A549 treated with RU486 at 1 μM for 4 hours (cell line): ENCODE data around the gene DACT3. TPM values are rescaled to one million over a fixed set of nuclear protein-coding genes. Genes with fewer than 3 reads are reported as not detected.

Source experiments
- total RNA-seq: library from RNA; stranded (reverse); fragments of 200-300 nt; extraction: Qiagen RNA extraction; gene quantifications from 5 replicates; pipeline ENCODE4 v1.2.3, GENCODE V29; 2022; ENCODE audit warnings: low read depth

The DACT3 gene, protein sequence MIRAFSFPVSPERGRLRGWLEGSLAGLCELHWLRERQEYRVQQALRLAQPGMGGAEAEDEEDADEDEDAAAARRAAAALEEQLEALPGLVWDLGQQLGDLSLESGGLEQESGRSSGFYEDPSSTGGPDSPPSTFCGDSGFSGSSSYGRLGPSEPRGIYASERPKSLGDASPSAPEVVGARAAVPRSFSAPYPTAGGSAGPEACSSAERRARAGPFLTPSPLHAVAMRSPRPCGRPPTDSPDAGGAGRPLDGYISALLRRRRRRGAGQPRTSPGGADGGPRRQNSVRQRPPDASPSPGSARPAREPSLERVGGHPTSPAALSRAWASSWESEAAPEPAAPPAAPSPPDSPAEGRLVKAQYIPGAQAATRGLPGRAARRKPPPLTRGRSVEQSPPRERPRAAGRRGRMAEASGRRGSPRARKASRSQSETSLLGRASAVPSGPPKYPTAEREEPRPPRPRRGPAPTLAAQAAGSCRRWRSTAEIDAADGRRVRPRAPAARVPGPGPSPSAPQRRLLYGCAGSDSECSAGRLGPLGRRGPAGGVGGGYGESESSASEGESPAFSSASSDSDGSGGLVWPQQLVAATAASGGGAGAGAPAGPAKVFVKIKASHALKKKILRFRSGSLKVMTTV
- 0.22 to 0.37 TPM (median 0.25 TPM) in 5 replicates for total RNA-seq

DNA sequence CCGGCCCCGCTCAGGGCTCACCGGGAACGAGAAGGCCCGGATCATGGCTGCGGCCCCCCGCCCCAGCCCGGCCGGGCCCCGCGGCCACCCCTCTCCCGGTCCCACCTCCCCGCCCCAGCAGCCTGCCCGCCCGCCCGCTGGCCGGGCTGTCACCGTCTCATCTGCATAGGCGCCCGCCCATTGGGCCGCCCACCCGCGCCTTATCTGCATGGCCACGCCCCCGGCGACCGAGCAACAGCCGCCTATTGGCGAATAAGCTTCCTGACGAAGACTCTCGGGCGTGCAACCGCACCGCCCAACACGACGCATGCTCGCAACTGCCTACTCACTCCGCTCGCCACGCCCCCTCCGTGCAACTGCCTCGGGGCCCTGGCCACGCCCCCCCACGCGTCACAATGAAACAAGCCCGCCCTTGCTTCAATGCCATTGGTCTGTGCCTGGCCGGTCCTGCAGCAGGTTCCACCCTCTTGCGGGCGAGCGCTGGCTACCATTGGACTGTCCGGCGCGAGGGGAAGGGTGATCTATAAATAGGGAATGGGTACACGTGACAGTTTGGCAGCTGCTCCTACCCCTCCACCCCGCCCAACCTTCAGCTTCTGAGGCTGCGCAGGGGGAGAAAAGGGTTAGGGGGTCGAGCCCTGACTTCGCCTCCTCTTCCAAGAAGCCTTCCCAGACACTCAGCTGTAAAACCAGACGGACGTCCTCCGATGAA is at the start of gene DACT3:
TSS of gene DACT3 (minus strand) at position 163 of the 712 bp plus-strand sequence. CDS start at position 45, 118 bp downstream.

DNA sequence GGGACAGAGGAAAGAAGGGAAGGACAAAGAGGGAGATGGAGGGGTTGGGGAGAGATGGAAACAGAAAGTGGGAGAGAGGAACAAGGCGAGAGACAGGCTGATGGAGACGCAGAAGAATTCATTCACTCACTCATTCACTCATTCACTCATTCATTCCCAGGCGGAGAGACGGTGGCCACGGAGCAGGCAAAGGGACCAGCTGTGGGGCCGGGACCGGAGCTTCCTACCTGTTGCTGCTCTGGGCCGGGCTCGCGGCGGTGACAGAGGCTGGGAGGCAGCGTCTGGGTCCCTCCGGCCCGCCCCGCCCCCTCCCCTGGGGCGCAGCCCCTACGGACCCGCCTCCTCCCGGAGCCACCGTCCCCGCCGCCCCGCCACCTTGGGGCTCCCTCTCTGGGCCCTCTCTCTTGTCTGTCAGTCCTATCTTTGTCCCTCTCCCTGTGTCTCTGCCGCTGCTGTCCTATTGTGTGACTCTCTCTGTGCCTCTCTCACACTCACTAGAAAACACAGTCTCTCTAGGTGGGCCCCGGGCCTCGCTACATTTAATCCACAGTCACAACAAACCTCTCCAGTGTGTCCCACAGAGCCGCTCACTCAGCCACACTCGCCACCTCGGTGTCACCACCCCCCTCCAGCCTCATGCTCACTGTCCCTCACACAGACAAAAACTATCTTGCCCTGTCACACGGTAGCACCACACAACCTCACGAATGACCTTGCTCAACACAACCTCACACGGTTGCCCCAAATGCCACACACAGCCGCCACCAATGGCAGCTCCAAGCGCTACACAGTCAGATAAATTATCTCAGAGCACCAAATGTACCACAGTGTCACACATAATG is 24.8 kb downstream of the DACT3 start, which contains the start of gene GNG8:
TSS of gene GNG8 (minus strand) at position 283 of the 842 bp plus-strand sequence. CDS start 1,520 bp downstream, outside the sequence.

DNA sequence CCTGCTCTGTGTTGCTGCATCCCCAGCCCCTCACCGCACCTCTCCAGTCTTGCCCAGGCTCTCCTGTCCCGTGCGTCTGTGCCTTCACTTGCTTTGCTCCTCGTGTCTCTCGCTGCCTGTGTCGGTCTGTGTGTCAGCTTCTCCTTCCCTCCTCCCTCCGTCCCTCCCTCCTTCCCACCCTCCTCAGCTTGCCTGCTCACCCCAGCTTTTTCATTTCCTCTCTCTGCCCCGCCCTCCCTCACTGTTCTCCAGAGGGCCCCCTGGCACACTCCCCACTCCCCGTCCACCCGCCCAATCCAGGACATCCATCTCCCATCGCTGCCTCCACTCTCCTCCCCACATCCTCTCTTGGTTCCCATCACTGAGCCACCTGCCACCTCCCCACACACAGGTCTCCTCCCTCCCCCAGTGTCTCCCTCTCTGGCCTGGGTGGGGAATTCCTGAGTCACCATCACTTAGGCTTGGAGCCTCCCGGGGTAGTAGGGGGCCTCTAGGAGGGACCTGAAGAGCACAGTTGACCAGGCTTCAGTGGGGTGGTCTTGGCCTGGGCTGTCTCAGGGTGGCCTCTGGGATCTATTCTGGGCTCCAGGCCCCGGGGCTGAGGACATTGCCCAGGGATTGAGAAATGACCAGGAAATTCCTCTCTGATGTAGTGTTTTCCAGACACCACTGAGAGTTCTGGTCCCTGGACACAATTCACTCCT is 35.9 kb downstream of the DACT3 start, which contains the start of gene PTGIR:
TSS of gene PTGIR (minus strand) at position 132 of the 704 bp plus-strand sequence. CDS start 864 bp downstream, outside the sequence.

DNA sequence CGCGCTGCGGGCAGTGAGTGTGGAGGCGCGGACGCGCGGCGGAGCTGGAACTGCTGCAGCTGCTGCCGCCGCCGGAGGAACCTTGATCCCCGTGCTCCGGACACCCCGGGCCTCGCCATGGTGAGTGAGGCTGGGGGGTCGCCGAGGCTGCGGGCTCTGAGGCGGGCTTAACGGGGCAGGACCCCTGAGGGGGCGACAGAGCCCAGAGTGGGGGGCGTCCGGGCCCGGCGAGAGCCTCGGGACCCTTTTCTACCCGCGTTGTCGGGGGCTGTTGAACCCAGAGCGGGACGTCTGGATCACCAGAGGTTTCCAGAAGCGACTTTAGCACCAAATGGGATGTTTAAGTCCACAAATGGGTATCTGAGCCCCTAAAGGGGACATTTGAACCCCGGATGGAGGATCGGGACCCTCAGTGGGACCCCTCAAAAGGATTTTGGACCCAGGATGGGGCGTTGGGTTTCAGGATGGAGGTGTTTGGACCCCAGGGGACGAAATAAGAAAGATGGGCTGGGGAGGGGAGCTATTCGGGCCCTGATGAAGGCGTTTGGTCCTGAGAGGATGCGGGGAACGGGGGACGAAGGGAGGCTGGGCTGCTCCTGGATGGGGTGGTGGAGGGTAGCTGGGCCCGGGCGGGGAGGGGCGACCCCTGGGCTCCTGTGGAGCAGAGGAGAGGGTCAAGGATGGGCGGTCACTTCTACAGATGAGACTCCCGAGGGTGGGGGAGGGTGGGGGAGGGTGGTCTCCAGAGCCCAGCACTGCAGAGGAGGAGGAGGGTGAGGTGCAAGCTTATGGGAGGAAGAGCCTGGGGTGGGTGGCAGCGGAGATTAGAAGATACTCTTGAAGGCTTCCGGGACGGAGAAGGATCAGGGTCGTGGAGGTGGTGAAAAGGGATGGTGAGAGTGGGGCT is 59.4 kb downstream of the DACT3 start, which contains the start of gene CALM3:
TSS of gene CALM3 (plus strand) at position 13 of the 907 bp plus-strand sequence. CDS start at position 118, 105 bp downstream.

Other genes starting within 250 kb of the DACT3 start
- gene CCDC8, start 247.6 kb downstream of the DACT3 start, total RNA-seq, result not detected in 5 replicates
- gene PNMA8C, start 232.2 kb downstream of the DACT3 start, total RNA-seq, result not detected in 5 replicates
- 8.8 to 12.0 TPM (median 11.0 TPM) in 5 replicates for gene PNMA8A, start 189.6 kb downstream of the DACT3 start, total RNA-seq
- gene PNMA8B, start 165.3 kb downstream of the DACT3 start, total RNA-seq, result not detected in 5 replicates
- 201 to 250 TPM (median 241 TPM) in 5 replicates for gene CALM3, start 59.9 kb downstream of the DACT3 start, total RNA-seq
- gene PTGIR, start 36.1 kb downstream of the DACT3 start, total RNA-seq, result 0.22 TPM in 1 of 5 replicates, not detected in the others
- not detected in 5 replicates for gene GNG8, start 25.0 kb downstream of the DACT3 start, total RNA-seq
- 22.5 to 37.0 TPM (median 30.5 TPM) in 5 replicates for gene PRKD2, start 55.9 kb upstream of the DACT3 start, total RNA-seq
- gene FKRP, start 84.9 kb upstream of the DACT3 start, total RNA-seq, result 16.4 to 23.8 TPM (median 20.9 TPM) in 5 replicates
- 67.5 to 92.1 TPM (median 84.7 TPM) in 5 replicates for gene STRN4, start 85.3 kb upstream of the DACT3 start, total RNA-seq
- 228 to 282 TPM (median 257 TPM) in 5 replicates for gene SLC1A5, start 127.4 kb upstream of the DACT3 start, total RNA-seq
- gene AP2S1, start 189.7 kb upstream of the DACT3 start, total RNA-seq, result 231 to 323 TPM (median 313 TPM) in 5 replicates
- 21.4 to 28.9 TPM (median 27.9 TPM) in 5 replicates for gene ARHGAP35, start 199.8 kb upstream of the DACT3 start, total RNA-seq